ENCODE results near the gene KRT3.

KRT3 gene

DNA sequence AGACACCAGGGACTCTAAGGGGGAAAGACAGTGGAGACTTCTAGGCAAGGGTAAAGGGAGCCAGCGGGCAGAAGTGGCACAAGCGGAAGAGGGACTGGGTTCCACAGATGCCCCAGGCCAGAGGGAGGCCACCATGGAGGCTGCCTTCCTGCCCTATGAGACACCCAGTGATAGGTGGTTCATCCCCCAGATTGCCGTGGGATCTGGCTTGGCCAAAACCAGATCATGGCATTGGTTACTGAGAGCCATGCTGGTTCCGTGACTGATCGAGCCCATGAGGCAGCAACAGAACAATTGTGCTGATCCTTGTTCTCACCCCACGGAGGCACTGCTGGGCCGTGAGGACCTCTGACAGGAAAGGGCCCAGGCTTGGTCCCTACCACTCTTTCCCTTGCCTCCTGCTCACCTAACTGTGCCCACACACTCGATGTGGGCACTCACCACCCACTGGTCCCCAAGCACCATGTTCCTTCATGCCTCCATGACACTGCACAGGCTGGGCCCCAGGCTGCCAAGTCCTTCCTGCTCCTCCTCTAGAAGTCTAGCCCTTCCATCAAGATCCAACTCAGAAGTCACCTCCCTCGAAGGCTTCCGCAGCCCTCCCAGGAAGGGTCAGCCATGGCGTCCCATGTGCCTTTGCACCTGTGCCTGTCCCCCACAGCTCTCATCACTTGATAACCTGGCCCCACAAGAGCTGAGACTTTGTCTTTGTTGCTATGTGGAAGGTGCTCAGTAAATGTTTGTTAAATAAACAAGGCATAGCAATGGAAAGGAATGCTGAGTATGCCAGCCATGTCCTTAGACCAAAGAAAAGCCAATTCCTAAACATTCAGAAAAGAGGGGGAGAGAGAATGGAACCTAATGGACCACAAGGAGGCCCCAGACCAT, 30.9 kb upstream of the KRT3 start:
- no peak for DNase-seq

DNA sequence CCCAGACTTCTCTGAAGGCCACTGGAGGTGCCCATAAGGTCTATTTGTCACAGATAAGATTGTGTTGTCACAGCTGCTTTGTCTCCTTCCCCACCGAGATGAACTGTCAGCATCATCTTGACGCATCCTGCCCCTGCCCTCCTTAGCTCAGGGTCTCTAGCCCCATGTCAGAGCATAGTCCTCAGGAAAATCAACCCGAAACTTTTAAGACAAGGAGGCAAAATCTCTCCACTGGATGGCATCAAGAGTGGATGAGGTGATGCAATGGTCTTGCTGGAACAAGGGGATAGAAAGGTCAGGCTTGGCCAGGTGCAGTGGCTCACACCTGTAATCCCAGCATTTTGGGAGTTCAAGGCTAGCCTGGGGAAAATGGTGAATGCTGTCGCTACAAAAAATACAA, 30.0 kb upstream of the KRT3 start:
- no peak for DNase-seq

GRCh38 chr12:52824741-52825410, 29.0 kb upstream of the KRT3 start:
- no peak for DNase-seq

- no peak for DNase-seq
Observed at GRCh38 chr12:52823761-52824450, 28.0 kb upstream of the KRT3 start.

GRCh38 chr12:52822771-52823510, 27.0 kb upstream of the KRT3 start:
- DNase-seq: no peak

DNA sequence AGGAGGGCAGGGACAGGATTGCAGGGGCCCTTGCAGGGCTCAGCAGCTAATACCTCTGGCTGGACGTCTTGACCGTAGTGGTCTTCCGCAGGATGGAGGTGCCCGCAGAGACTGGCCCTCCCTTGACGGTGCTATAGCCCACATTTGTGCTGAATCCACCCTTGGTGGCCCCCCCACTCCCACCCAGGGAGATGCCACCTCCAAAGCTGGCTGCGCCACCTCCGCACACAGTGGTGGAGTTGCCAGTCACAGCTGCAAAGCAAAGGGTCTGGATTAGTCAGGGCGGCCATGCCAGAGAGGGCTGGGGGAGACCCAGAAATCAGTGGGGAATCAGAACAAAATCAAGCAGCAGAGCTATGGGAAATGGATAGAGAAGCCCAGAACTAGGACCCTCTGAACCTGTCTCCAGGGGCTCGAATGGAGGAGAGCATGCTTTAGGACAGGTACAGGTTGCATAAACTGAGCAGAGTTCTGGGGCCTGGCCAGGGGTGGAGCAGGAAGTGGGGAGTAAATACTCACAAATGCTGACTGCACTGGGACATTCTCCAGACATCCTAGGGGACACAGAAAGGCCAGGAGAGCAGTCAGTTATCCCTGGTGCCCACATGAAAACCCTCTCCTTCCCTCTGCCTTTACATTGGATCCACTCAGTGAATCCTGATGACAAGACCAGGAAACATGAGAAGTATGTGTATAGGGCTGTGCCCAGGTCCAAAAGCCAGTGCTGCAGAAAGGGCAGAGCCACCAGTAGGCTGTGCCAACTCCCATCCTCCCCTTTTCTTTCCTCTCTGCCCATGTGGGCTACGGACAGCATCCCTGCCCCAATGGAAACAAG, 26.1 kb upstream of the KRT3 start:
- DNase-seq: no peak

DNA sequence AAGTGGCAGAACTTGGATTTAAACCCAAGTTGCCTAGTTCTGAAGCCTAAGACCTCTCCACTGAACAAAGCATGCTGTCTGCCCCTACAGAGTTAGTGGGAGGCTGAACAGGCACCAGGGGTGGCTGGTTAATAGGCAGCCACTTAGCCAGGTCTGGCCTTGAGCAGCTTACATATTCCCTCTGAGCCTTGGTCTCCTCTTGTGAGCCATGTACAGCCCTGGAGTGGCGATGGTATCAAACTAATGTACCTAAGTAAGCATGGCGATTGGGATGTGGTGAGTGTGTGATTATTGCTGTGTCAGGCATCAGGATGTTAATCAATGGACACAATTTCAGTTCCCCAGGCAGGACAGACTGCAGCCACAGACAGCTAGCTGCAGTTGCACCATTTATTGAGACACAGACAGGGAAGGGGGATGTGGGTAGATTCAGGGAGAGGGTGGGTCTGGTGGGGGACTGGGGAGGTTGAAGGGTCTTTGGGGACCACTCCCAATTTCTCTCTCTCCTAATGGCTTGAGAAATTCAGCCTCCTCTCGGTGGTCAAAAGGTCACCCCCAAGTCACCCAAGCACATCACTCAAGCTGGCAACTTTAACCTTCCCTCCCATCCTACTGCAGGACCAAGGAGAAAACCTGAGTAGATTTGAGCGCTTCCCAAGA, 25.3 kb upstream of the KRT3 start:
- no peak for DNase-seq

DNA sequence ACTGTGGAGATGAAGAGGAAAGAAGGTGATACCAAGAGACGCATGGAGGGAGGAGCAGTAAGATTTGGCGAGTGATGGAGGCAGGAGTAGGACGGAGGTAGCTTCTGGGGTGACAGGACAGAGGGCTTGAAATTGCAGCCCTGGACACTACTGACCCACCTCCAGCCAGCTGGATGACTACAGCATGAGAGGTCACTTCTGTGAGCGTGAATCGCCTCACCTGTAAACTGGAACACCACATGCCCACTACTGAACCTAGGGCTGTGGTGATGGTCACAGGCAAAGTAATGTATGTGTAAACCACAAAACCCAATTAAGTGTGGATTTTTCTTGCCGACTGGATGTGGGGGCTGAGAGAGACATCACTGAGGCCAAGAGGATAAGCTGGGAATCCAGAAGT, 24.6 kb upstream of the KRT3 start:
- no peak for DNase-seq

DNA sequence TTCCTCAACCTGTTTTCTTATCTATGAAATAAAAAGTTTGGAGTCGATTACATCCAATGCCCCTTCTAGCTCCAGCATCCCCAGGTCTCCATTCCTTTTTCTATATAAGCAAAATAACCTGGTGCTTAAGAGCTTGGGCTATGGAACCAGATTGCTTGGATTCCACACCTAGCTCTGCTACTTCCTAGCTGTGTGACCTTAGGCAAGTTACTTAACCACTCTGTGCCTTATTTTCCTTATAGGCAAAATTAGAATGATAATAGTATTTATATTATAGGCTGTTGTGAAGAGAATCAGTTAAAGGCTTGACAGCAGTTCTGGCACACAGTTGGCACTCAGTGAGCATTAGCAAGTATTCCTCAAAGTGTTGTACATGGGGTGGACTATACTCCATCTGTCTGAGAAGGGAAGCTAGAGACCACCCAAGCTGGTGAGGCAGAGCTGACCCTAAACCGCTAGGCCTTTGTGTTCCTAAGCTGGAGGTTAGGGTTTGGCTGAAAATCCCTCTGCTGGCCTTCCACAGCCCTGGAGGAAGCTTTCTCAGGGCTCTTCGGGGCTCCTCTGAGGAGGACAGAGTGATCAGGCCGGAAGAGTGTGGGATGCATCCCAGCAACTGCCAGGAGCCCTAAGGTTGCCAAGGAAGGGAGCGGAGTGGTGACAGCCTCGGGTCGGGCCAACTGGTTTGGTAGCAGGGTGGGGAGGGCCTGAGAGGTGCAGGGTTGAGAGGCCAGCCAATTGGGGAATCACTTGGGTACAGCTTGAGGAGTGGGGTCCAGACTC, 24.0 kb upstream of the KRT3 start:
- no peak for DNase-seq

DNA sequence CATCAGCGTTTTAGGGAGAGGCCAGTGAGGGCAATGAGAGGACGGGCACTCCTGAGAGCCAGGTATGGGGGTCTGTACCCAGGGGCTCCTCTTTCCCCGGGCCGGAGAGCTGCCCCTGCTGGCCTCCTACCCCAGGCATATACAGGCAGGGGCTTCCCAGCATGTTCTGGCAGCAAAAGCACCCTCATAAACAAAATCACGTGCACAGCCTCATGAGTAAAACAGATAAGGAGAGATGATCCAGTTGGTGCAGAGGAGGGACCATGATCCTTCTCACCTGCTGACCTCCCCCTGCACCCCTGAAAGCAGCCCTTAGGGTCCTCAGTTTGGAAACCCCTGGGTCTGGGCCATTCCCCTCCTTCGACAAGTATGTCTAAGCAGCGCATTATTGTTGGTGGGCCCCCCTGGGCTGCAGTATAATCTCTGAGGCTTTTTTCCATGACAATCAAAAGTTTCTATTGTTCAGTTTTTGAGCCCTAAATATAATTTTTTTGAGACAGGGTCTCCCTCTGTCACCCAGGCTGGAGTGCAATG, 23.0 kb upstream of the KRT3 start:
- no peak for DNase-seq

GRCh38 chr12:52818388-52818787, 22.5 kb upstream of the KRT3 start:
- no peak for DNase-seq

GRCh38 chr12:52817699-52818238, 21.9 kb upstream of the KRT3 start:
- DNase-seq: no peak

DNA sequence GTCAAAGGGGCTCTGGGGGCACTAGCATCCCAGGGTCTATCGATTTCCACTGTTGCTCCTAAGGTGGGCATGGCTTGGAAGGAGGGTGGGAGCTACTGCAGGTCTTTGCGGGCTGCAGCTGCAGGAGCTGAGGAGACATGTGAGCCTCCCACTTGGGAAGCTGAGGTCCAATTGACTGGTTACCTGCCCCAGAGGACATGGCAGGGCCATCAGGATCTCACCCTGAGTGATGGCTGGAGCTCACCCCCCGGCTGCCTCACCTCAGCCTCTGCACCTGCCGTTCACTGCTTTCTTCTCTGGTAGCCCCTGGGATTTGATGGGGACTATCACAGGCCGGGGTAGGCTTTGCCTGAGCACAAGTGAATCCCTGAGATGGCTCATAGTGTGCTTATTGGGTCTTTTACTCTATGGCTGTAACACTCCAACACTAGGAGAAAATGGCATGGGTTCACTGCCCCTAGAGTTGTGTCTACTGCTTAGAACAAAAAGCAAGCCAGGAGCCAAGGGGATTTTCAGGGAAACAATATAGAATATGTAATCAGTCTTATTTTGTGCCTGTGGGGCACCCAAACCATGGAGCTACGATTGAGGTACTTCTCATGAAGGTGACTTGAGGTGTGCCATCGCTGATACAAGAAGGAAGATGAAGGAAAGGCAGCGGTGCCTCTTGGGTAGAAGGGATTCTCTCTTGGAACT, 21.2 kb upstream of the KRT3 start:
- DNase-seq: no peak

DNA sequence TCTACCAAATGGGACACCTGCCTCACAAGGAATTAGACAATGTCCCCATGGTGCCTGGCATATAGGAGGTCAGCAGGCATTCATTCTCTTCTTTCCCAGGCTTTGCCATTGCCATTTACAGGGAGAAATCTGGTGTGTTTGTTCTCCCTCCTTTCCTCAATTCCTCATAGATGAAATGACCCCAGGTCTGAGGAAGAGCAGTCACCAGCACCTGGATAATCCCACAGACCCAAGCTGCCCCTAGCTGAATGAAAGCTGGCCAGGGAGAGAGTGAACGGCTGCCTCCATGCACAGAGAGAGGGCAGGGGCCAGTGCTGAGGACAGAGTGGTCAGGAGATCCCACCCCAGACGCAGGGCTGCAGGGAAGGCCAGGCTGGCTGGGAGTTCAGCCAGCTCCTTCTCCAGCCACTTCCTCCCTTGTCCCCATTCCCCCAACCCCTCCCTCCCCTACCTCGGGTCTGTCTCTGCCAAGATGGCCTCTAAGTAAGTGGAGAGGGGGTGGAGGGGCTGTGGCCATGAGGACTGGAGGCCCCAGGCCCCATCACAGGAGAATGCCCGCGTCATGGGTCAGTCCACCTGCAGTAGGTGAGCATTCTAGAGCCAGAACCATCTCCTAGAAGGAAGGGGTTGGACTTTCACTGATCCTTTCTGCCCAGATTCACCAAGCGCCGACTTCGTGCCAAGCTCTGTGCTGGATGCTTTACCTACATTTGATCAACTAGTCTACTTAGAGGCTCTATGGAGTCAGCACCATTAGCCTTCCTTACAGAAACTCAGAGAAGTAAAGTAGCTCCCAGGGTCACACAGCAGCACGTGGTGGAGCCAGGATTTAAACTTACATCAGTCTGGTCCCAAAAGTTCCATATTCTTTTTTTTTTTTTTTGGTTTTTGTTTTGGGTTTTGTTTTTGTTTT, 20.0 kb upstream of the KRT3 start:
- DNase-seq: no peak

- no peak for DNase-seq
Observed at GRCh38 chr12:52815161-52815560, 19.2 kb upstream of the KRT3 start.

GRCh38 chr12:52814710-52815155, 18.8 kb upstream of the KRT3 start:
- no peak for DNase-seq

DNA sequence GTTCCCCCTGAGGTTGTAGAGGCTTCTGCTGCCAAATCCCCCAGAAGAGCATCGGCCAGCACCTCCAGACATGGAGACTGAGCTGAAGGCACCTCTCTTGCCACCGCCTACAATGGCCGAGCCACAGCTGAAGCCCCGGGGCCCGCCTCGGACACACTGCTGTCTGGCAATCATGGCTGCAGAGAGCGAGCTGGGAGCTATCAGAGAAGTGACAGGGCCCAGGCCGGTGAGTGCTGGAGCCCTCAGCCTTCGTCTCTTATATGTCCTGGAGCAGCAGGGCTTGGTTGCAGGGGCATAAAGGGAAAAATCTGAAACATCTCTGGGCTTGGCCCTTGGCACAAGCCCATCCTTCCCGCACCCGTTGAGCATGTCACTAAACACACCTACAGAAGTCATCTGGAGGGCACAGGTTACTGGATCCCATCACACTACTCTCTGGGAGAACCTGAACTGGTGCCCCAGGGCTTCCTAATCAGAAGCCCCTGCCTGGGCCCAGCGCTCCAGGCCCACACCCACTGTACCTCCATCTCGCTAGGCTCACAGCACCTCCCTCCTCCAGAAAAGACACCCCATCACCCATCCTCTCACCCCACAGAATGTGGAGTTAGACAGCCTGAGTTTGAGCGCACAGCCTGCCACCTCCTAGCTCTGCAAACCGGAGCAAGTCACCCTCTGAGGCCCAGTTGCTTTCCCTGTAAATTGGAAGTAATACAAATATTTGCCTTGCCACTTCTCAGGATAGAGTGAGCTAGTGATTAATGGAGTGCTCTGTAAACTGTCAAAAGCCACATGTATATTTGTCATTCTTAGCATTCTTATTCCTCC, 18.2 kb upstream of the KRT3 start, which contains the start of gene KRT4:
Gene KRT4 (minus strand): TSS at position 232 of the 825 bp plus-strand sequence. CDS start 58 bp downstream, at position 174.
- DNase-seq: no peak

All from stimulated activated CD4-positive, alpha-beta T cell treated with anti-CD3 and anti-CD28 coated beads, Interleukin-2, amount 100 ng/mL, for 48 hours (primary cell).